NCI-H2107 (cell line): ENCODE data around the gene RBM42.

Experiments
- DNase-seq: peaks from one replicate; lab custom pipeline; 2025; lab: John Stamatoyannopoulos, UW

RBM42 gene

DNA sequence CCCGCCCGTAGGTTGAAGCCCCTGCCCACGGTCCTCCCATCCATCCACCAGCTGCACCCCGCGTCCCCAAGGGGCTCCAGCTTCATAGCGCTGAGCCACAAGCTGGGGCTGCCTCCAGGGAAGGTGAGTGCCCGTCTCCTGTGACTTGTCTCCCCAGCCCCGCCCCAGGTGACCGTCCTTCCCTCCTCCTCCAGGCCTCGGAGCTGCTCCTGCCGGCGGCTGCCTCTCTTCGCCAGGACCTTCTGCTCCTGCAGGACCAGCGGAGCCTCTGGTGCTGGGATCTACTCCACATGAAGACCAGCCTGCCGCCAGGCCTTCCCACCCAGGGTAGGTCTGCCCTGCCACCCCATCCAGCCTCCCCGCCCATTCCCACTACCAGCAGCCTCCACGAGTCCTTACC lies 8.8 kb upstream of the RBM42 start:
- DNase-seq = no peak

DNA sequence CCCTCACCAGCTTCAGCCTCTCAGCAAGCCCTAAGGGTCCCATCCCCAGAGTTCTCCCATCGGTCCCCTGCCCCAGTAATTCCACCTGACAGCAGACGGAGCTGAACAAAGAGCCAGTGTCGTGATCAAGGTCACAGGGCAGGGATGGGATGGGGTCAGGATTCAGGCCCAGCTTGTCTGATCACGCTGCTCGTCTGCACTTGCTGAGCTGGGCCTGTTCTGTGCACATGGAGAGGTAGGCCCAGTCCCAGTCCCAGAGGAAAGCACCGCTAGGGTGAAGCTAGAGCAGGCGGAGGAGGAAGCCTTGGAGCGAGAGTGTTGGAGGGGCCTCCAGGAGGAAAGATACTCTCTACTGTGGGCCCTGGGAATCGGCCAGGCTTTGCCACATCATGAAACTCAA lies 7.1 kb upstream of the RBM42 start:
- no peak for DNase-seq

DNA sequence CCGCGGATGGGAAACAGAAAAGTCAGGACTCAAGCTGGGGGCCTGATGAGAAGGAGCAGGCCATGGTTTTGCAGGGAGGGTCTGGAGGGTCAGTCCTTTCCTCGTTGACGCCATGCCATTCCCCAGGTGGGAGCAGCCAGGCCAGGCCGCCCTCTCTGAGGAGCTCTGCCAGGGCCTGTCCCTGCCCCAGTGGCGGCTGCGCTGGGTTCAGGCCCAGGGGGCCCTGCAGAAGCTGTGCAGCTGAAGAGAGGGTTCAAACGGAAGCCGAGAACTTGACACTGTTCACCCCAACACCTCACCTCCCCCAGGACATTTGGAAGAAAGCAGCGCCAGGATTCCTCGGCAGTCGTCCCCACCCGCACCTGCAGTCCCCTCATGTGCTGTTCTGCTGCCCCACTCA lies 6.1 kb upstream of the RBM42 start:
- DNase-seq = no peak

DNA sequence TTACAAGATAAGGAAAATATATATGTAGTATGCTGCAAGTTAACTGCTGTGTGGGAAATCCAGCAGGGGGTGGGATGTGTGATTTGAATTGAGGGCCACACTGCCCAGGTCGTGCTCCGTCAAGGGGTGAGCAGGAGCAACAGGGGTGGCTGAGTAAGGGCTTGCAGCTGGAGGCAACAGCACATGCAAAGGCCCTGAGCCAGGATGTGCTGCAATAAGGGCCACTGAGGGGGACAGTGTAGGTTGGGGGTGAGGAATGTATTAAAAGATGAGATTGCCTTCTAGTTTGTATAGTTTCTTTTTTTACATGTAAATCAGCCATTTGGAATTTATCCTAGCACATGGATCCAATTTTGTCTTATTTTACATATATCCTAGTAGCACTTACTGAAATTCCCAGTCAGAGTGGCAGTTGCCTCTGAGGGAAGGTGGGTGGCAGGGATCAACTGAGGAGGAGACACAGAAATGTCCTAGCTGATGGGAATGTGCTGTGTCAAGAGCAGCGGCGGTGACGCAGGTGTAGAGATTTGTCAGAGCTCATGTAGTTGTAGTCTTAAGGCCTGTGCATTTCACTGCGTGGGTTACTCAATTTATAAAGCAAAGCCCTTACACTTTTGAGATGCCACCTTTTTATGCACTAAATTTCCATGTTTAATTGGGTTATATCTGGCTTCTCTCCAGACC lies 5.4 kb upstream of the RBM42 start:
- no peak for DNase-seq

DNA sequence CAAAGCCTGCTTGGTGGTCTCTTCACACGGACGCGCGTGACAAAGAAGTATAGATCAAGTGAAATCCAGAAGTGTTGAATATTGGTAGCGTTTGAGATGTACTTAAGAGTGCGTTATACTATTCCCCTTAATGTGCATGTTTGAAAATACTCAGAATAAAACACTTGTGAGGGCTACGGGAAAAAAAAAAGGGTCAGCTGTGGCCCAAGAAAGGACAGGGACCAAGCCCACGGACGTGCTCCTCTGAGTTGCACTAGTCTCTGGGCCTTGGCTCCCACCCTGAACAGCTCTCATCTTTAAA lies 622 bp upstream of the RBM42 start:
- no peak for DNase-seq

DNA sequence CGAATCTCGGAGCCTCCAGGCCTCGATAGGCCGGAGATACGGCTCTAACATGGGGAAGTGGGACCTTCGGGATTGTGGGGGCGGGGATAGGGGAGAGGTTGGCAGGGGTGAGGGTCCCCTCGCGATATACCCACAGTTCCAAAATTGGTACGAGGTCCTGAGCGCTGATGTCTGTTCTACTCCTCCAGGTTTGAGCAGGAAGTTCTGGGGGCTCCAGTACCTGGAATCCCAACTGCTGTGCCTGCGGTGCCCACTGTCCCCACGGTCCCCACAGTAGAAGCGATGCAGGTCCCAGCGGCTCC lies 447 bp downstream of the RBM42 start:
- DNase-seq = no peak

DNA sequence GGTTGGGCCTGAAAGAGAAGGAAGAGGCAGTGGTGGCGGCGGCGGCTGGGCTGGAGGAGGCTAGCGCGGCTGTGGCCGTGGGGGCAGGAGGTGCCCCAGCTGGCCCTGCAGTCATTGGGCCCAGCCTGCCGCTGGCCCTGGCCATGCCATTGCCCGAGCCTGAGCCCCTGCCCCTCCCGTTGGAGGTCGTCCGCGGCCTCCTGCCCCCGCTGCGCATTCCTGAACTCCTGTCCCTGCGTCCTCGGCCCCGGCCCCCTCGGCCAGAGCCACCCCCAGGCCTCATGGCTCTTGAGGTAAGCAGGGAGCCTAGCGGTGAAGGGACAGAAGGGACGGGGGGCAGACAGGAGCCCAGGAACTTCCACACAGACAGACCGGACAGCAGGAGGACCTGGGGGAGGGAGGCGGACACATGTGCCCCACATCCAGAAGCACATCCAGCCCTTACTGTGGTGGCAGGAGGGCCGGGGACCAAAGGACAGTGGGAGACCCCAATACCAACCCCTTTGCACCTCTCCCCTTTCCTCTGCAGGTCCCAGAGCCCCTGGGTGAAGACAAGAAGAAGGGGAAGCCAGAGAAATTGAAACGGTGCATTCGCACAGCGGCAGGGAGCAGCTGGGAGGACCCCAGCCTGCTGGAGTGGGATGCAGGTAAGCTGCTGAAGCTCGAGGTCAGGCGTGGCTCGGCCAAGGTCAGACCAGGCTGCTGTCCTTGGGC lies 5.0 kb downstream of the RBM42 start:
- no peak for DNase-seq

DNA sequence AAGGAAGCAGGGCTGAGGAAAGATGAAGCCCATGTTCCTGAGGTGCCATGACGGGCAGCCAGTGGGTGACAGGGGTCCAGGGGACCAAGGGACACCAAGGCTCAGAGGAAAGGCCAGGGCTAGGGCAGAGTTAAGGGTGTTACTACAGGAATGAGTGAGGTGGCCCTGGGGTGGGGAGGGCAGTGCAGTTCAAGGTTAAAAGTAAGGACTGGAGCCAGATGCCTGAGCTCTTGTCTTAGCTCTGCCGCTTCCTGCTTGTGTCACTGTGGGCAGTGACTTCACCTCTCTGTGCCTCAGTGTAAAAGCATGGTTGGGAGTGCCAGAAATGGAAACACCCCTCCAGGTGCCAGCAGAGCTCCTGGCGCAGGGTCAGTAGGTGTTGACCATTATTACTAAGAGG lies 7.8 kb downstream of the RBM42 start:
- no peak for DNase-seq

DNA sequence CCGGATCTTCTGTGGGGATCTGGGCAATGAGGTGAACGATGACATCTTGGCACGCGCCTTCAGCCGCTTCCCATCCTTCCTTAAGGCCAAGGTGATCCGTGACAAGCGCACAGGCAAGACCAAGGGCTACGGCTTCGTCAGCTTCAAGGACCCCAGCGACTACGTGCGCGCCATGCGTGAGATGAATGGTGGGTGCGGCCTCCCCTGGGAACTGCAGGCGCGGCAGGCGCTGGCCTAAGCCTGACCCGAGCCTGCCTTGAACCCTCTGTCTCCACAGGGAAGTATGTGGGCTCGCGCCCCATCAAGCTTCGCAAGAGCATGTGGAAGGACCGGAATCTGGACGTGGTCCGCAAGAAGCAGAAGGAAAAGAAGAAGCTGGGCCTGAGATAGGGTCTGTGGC lies 8.3 kb downstream of the RBM42 start:
- DNase-seq = no peak

DNA sequence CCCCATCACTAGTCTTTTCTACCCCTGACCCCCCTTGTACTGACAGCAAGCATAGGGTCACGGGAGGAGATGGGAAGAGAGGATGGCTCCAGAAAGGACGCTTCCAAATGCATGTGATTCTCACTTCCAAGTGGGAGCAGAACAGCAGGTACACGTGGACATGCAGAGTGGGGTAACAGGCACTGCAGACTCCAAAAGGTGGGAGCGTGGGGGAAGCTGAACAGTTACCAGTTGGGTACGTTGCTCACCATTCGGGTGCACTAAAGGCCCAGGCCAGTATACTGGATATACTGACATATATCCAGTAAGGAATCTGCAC lies 10.4 kb downstream of the RBM42 start:
- DNase-seq = no peak

DNA sequence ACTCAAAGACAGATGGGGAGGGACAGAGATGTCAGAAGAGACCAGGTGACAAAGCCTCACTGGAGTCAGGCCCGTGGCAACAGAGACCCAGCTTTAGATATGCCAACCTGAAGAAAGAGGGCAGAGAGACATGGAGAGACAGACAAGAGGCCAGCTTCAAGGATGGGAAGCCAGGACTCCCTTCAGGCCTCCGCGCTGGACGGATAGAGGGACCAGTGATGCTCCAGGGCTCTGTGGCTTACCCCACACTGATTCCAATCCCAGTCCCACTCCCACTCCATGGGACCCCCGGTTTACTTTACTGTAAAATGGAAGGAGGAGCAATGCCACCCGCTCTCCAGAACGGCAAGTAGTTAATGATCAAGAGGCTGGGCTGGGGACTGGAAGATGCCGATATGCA lies 11.0 kb downstream of the RBM42 start:
- no peak for DNase-seq

DNA sequence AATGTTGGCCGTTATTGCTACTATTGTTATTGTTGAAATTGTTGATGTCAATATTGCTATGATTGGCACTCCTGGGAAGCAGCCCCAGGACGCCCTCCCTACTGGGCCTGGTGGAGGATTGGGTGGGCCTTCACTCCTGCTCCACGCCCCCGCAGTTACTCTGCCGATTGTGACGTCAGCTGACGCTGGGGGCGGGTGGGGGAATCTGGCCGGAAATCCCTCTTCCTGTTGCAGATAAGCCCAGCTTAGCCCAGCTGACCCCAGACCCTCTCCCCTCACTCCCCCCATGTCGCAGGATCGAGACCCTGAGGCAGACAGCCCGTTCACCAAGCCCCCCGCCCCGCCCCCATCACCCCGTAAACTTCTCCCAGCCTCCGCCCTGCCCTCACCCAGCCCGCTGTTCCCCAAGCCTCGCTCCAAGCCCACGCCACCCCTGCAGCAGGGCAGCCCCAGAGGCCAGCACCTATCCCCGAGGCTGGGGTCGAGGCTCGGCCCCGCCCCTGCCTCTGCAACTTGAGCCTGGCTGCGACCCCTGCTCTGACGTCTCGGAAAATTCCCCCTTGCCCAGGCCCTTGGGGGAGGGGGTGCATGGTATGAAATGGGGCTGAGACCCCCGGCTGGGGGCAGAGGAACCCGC lies 12.8 kb downstream of the RBM42 start, which contains the start of gene ETV2:
Gene ETV2 (plus strand): TSS at position 231 of the 637 bp plus-strand sequence. CDS start 716 bp downstream, outside the sequence.
- DNase-seq = no peak

DNA sequence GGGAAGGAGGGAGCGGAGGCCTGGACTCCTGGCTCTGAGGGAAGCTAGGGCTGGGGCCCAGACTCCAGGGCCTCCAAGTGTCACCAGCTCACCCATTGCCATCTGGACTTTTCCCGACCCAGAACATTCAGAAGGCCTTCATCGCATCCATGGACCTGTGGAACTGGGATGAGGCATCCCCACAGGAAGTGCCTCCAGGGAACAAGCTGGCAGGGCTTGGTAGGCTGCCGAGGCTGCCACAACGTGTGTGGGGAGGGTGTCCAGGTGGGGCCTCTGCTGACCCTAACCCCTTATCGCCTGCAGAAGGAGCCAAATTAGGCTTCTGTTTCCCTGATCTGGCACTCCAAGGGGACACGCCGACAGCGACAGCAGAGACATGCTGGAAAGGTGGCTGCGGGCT lies 13.5 kb downstream of the RBM42 start:
- DNase-seq = no peak

DNA sequence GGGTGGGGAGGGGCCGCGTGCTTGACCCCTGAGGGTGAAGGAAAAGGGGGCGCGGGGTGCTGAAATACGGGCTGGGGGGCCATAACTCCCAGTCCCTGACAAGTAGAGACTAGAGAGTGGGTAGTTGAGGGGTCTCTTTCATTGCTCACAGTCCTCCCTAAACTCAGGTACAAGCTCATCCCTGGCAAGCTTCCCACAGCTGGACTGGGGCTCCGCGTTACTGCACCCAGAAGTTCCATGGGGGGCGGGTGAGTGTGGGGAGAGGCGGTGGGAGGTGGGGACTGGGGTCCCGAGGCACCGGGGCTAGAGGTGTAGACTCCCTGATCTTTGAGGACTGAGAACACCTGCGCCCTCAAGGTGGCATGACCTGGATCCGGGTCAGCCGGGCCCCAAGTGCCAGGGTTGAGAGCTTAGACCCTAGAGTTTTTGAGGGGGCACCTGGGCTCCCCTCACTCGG lies 14.0 kb downstream of the RBM42 start:
- no peak for DNase-seq

DNA sequence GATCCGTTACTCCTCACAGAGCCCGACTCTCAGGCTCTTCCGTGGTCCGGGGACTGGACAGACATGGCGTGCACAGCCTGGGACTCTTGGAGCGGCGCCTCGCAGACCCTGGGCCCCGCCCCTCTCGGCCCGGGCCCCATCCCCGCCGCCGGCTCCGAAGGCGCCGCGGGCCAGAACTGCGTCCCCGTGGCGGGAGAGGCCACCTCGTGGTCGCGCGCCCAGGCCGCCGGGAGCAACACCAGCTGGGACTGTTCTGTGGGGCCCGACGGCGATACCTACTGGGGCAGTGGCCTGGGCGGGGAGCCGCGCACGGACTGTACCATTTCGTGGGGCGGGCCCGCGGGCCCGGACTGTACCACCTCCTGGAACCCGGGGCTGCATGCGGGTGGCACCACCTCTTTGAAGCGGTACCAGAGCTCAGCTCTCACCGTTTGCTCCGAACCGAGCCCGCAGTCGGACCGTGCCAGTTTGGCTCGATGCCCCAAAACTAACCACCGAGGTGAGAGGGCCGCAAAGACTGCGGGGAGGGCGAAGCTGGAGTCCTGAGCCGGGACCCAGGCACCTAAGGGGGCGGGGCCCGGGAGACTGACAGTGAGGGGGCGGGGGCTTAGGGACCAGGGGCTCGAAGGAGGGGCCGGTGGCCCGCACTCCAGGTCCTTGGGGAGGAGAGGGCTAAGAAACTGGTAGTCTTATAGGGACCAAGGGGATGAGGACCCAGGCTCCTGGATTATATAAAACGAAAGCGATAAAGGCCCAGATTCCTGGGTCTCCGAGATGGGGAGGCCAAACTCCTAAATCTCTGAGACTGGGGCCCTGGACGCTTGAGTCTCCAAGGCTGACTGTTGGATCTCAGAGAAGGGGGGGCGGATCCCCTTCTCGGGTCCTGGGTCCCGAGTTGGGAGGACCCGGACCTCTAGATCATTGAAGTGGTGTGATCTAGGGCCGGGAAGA lies 14.7 kb downstream of the RBM42 start:
- DNase-seq = peak; percentile 34

DNA sequence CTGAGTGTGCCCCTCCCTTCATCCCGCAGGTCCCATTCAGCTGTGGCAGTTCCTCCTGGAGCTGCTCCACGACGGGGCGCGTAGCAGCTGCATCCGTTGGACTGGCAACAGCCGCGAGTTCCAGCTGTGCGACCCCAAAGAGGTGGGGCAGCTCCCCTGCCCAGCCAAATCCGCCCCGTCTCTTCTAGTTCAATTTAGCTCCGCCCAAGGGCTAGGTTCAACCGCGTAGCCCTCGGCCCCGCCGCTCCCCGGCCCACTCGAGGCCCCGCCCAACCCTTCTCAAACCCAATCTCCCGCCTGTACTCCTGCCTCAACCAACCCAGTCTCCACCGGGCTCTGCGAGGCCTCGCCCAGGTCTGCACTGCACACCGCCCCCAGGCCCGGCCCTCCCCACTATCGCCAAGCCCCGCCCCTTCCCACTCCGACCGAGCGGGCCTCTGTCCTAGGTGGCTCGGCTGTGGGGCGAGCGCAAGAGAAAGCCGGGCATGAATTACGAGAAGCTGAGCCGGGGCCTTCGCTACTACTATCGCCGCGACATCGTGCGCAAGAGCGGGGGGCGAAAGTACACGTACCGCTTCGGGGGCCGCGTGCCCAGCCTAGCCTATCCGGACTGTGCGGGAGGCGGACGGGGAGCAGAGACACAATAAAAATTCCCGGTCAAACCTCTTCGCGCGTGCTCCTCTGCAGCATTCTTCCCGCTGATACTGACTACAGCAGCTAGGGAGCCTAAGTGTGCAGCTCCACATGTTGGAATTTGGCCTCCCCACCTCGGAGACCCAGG lies 15.6 kb downstream of the RBM42 start:
- peak; percentile 76 for DNase-seq

DNA sequence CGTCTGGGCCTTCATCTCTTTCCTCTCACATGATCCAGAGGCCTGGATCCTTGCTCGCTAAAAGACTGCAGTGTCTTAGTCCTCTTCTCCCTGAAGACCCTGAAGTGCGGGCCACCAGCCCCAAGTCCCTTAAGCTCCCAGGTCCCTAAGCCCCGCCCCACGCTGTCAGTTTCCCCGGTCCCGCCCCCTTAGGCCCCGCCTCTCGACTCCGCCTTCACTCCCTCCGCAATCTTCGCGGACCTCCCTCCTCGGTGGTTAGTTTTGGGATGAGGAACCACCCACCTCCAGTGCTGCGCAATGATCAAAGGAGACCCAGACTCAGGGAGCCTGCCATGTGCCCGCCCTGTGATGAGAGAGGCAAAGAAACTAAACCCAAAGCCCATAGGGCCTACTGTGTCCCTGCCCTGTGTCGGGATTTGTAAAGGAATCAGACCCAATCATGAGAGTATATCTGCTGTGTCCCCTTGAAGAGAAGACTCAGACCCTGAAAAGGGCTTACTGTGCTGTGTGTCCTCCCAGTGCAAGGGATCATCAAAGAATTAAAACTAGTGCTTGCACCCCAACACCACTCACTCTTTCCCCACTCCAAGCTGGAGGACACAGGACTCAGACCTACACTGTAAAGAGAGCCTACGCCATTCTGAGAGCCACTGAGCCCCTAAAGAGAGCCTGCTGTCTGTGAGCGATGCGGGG lies 16.3 kb downstream of the RBM42 start:
- no peak for DNase-seq

DNA sequence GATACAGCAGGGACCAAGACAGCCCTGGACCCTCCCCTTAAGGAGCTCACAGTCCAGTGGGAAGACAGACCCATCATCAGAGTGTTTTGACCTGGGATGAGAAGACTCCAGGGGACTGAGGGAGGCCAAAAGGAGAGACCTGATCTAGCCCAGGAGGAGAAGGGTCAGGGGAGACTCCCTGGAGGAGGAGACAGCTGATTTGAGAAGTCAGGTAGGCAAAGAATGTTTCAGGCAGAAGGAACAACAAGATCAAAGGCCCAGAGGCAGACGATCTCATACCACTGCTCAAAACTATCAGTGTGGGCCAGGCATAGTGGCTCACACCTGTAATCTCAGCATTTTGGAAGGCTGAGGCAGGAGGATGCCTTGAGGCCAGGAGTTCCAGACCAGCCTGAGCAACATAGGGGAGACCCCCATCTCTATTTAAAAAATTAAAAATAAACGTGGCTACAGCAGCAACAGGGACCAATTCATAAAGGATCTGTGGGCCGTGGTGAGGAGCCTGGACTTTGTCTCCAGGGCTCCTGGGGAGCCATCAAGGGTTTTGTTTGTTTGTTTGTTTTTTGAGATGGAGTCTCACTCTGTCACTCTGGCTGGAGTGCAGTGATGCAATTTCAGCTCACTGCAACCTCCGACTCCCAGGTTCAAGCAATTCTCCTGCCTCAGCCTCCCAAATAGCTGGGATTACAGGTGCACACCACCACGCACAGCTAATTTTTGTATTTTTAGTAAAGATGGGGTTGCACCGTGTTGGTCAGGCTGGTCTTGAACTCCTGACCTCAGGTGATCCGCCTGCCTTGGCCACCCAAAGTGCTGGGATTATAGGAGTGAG lies 17.1 kb downstream of the RBM42 start:
- no peak for DNase-seq

DNA sequence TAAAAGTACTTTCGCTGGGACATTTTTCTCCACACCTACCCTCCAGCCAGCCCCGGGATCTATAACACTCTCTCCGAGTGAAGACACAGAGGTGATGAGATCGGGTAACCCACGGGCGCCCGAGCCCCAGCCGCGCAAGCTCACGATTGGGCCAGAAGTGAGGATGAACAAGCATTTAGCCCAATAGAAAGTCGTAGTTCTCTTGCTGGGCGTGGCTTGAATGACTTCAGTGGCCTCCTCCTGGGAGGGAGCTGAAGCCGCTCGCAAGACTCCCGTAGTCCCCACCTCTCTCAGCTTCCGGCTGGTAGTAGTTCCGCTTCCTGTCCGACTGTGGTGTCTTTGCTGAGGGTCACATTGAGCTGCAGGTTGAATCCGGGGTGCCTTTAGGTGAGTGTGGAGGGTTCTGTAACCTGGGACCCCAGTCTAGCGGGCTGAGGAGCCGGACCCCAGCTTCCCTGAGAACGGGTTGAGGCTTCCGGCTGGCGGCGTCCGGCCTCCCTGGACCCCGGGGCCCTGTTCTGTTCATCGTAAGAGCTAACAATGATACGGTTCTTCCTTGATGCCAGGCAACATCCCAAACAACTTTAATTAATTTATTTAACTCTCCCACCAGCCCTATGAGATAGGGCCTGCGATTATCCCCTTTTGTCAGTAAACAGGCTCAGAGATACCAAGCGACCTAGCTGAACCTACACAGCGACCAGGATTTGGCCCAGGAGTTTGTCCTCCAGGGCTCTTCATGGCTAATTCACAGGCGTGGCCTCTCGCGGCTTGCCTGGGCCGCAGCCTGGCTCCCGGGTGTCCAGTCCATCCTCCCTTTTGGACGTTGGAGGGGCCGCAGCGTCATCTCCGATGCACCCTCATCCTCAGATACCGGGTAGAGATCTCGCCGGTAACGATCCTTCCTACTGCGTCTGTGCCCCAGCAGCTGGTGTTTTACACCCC lies 19.5 kb downstream of the RBM42 start, which contains the start of gene COX6B1:
Gene COX6B1 (plus strand): TSS at position 307 of the 945 bp plus-strand sequence. CDS start 2,921 bp downstream, outside the sequence.
- peak; percentile 94 for DNase-seq
